VCaP (cell line): Measurements from ENCODE around the gene MAML1.

Source experiments
- H3K27ac ChIP-seq: fragments of 450-650 bp; 2 replicates; pipeline ENCODE4 v1.5.1; 2017
- TF ChIP-seq, protein P1 (sequence below): fragments of 450-650 bp; conservative IDR thresholded peaks from 2 replicates; pipeline ENCODE4 v1.5.1; 2017; ENCODE audit warnings: mild to moderate bottlenecking, moderate library complexity

MAML1 gene

DNA sequence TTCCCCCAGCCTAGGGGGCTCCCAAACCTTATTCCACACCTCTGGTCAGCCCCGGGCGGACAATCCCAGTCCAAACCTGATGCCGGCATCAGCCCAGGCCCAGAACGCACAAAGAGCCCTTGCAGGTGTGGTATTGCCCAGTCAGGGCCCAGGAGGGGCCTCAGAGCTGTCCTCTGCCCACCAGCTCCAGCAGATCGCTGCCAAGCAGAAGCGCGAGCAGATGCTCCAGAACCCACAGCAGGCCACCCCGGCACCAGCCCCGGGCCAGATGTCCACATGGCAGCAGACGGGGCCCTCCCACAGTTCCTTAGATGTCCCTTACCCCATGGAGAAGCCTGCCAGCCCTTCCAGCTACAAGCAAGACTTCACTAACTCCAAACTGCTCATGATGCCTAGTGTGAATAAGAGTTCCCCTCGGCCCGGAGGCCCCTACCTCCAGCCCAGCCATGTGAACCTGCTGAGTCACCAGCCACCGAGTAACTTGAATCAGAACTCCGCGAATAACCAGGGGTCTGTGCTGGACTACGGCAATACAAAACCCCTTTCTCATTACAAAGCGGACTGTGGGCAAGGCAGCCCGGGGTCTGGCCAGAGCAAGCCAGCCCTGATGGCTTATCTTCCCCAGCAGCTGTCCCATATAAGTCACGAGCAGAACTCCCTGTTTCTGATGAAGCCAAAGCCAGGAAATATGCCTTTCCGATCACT, 33.6 kb downstream of the MAML1 start:
- no peak overlapping the region; the same call in 1 of the 2 replicates for H3K27ac ChIP-seq

DNA sequence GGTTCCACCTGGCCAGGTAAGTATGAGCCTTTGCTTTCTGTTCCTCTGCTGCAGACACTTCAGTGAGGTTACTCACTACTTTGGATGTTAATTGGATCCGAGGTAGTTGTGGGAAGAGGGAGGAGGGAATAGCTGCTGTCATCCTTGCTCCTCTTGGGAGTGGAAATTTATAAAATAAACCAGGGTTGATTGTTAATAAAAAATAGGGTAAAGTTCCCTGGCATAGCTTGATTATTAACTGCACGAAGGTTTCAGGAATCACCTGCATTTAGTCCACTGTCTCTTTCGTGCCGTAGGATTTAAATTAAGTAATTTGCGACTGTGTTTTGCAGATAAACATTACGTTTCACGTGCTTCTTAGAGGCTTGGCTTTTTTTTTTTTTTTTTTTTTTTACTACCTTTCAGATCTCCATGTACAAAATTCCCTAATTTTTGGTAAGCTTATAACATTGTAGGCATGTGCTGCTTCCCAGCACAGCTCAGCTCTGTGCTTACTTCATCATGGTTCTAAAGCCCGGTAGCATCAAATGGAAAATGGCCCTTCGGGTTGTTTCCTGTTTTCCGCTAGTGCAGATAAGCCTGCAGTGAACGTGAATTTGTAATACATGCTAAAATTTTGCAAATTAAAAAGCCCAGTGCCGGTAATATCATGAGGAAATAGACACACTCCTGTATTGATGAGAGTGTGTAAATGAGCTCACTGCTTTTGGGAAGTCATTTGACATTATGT, 34.3 kb downstream of the MAML1 start:
- no peak overlapping the region; the same call in 1 of the 2 replicates for H3K27ac ChIP-seq

More for the DNA sequence above, 33.6 kb downstream of the MAML1 start:
- TF ChIP-seq, protein P1, sequence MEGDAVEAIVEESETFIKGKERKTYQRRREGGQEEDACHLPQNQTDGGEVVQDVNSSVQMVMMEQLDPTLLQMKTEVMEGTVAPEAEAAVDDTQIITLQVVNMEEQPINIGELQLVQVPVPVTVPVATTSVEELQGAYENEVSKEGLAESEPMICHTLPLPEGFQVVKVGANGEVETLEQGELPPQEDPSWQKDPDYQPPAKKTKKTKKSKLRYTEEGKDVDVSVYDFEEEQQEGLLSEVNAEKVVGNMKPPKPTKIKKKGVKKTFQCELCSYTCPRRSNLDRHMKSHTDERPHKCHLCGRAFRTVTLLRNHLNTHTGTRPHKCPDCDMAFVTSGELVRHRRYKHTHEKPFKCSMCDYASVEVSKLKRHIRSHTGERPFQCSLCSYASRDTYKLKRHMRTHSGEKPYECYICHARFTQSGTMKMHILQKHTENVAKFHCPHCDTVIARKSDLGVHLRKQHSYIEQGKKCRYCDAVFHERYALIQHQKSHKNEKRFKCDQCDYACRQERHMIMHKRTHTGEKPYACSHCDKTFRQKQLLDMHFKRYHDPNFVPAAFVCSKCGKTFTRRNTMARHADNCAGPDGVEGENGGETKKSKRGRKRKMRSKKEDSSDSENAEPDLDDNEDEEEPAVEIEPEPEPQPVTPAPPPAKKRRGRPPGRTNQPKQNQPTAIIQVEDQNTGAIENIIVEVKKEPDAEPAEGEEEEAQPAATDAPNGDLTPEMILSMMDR, result no peak

DNA sequence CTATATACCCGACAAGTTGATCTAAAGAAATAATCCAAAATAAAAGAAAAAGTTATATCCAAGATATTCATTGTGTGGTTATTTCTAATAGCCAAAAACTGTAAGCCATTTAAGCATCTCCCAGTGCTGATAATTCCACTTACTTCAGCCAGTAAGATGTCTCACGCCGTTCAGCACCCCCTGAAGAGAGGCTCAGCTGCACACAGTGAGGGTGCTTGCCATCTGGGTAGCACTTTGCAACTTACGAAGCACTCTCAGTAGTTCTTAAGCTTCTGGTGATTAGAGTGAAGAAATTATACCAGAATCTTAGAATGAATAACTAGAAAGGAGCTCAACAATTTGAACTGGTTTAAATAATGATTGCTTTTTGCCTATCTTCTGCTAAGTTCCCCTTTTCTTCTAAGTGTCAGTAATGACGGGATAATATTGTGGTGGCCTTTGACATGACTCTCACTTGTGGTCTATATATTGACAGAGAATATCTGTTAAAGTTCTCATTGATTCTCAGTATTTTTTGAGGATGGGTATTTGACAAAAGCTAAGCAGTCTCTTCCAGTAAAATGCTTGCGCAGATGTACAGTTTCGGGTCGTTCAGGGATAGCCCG, 35.0 kb downstream of the MAML1 start:
- H3K27ac ChIP-seq, result no peak overlapping the region
- TF ChIP-seq, protein P1, result no peak

More for the DNA sequence above, 34.3 kb downstream of the MAML1 start:
- TF ChIP-seq, protein P1, result no peak

DNA sequence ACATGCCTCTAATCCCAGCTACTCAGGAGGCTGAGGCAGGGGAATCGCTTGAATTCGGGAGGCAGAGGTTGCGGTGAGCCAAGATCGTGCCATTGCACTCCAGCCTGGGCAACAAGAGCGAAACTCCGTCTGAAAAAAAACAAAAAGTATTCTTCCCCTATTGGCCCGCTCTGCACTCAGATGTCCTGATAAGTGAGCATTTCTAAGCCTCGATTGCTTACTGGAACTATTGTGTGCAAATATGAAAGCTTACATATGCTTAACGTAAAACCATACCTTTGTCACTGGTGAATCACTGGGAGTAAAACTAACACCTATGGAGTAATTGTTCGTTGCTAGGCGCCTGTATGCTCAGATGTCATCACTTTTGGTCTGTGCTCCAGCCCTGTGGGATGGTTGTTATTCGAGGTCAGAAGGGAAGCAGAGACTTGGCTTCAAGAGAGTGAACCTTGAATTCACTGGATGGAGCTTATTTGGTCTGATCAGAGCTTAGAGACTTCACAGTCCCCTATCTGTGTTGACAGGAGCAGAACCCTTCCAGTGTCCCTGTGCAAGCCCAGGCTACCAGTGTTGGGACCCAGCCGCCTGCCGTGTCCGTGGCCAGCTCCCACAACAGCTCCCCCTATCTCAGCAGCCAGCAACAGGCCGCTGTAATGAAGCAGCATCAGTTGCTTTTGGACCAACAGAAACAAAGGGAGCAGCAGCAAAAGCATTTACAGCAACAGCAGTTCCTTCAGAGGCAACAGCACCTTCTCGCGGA, 35.9 kb downstream of the MAML1 start:
- TF ChIP-seq, protein P1, result peak; percentile 23; the same call in 1 of the 2 replicates
- H3K27ac ChIP-seq, result no peak overlapping the region

DNA sequence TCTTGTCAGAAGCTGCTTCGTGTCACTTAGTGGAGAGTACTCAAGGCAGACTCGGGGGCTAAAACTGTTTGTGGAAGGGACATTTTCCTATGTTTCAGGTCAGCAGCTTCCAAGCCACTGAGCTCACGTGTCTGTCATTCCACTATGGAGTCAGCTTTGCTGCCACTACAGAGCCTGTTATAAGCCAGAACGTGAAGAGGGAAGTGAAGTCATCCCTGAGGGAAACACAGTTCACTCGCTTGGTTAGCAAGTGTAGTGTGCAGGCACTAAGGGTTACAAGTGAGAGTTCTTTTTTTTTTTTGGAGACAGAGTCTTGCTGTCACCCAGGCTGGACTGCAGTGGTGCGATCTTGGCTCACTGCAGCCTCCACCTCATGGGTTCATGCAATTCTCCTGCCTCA, 36.6 kb downstream of the MAML1 start:
- H3K27ac ChIP-seq, result no peak overlapping the region
- TF ChIP-seq, protein P1, result no peak

DNA sequence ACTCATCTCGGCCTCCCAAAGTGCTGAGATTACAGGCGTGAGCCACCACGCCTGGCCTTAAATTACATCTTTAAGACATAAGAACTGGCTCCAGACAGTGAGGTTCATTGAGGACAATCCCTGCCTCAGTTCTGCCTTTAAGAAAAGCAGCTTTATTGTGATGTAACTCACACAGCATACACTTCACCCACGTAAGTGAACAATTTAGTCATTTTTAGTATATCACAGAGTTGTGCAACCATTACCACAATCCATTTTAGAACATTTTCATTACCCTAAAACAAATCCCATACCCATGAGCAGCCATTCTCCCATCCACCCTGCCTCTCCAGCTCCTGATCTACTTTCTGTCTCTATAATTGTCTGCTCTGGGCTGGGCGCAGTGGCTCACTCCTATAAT, 37.2 kb downstream of the MAML1 start:
- TF ChIP-seq, protein P1, result no peak

More for the DNA sequence above, 37.2 kb downstream of the MAML1 start:
- H3K27ac ChIP-seq, result no peak overlapping the region
